DOHH2 (cell line): ENCODE measurements around the gene CCDC85C.

Experiments
- CTCF ChIP-seq: fragments of 200-600 bp; sonication (generic); IDR thresholded peaks from one replicate; pipeline ENCODE4 v1.5.1; 2014; ENCODE audit warnings: antibody characterized with exemption, mild to moderate bottlenecking, low read depth, low read length; ENCODE audit not compliant: poor library complexity, severe bottlenecking
- EZH2phosphoT487 ChIP-seq: fragments of 200-600 bp; sonication (generic); IDR thresholded peaks from 2 replicates; pipeline ENCODE4 v1.6.1; 2017; ENCODE audit warnings: borderline replicate concordance, mild to moderate bottlenecking, antibody characterized with exemption, low read length, moderate library complexity, mixed read lengths

GRCh38 chr14:99502989-99503421 lies 101.0 kb downstream of the CCDC85C start:
- no peak for TF ChIP-seq CTCF
- no peak for TF ChIP-seq EZH2phosphoT487
